Sciatic nerve (tissue), 2 donors: ENCODE results near the gene TNFRSF1A. TPM values are rescaled to one million over a fixed set of nuclear protein-coding genes. Genes with fewer than 3 reads are reported as not detected.

Source experiments
- ATAC-seq: fragments of 200-7000 bp; cut with Tn5 transposase; one replicate; pipeline ENCODE4 v1.9.1; 2020; ENCODE audit warnings: mild to moderate bottlenecking, moderate library complexity
- DNase-seq: peaks from one replicate; pipeline ENCODE4 v3.0.0-alpha.2; 2020; ENCODE audit warnings: low spot score
- intact Hi-C: fragments of 100-400 bp; cut with DNase I; formaldehyde crosslinking; loops from one replicate; pipeline ENCODE4 v1.14.2; 2022
- total RNA-seq: library from RNA; stranded (reverse); fragmentation: NEBNext Ultra II Directional; extraction: Animal tissue kit (Norgen Biotek cat#: 25700); gene quantifications from one replicate; pipeline ENCODE4 v1.2.1, GENCODE V29; 2021
- donor health status: DM: no; HTN: no; CAD: no.
- donor health status: DM: no; HTN: no; CAD: no.

Gene TNFRSF1A
- total RNA-seq: 215 TPM

DNA sequence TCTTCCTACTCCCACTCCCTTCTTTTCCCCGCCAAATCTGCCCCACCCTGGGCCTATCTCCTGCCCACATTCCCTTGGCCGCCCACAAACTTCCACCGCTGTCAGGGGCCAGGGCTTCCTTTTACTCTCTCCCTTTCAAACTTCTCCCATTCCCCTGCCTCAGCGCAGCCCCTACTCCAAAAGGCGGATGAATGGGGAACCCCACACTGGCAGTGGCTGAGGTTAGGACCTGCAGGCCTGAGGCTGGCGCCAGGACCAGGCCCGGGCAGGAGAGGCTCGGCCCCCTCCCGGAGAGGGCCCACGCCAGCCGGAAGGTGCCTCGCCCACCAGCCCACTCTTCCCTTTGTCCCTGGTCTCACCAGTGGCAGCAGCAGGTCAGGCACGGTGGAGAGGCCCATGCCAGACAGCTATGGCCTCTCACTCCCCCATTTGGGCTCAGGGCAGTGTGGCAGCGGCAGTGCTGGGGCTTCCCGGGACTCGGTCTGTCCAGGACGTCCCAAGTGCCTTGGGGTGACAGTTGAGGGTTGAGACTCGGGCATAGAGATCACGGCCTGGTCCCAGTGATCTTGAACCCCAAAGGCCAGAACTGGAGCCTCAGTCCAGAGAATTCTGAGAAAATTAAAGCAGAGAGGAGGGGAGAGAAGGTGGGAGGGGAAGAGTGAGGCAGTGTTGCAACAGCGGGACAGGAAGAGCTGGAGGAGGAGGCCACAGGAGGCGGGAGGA, at the start of gene TNFRSF1A:
Gene TNFRSF1A, minus strand, starts transcription at position 660 of the 723 bp plus-strand sequence. Its CDS starts 262 bp downstream, at position 398.
- DNase-seq: peak; percentile 82
- peak; percentile 91 for ATAC-seq
- intact Hi-C loops: no loop called here

DNA sequence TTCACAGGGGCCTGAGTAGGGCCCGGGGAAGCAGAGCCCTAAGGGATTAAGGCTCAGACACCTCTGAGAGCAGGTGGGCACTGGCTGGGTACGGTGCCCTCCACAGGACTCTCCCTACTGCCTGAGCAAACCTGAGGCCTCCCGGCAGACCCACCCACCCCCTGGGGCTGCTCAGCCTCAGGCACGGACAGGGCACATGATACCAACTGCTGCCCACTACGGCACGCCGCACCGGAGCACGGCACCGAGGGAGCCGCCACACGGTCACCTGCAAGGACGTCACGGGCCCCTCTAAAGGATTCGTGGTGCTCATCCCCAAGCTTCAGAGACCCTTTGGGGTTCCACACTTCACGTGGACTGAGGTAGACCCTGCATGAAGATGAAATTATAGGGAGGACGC, 49.1 kb upstream of the TNFRSF1A start:
- intact Hi-C loops: no loop called here
- DNase-seq (no peak), ATAC-seq (no peak)

DNA sequence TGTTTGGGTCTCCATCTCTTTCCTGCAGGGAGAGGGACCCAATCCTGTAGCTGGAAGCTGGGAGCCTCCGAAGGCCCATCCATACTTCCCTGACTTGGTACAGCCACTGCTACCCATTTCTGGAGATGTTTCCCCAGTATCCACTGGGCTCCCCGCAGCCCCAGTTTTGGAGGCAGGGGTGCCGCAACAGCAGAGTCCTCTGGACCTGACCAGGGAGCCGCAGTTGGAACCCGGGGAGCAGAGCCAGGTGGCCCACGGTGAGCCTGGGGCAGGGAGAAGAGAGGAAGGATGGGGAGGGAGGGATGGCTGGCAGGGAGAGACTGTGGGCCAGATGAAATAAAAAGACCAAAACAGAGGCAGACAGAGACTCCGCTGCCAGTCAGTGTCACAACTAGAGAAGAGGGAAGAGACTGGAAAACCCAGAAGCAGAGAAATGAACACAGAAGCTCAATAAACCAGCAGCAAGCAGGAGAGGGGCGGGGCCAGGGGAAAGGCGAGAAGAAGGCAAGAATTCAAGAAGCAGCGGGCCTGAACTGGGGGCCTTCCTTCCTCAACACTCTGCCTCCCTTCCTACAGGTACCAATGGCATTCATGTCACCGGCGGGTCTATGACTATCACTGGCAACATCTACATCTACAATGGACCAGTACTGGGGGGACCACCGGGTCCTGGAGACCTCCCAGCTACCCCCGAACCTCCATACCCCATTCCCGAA, 48.4 kb upstream of the TNFRSF1A start:
- no peak for ATAC-seq
- no peak for DNase-seq
- intact Hi-C loops: no loop called here

DNA sequence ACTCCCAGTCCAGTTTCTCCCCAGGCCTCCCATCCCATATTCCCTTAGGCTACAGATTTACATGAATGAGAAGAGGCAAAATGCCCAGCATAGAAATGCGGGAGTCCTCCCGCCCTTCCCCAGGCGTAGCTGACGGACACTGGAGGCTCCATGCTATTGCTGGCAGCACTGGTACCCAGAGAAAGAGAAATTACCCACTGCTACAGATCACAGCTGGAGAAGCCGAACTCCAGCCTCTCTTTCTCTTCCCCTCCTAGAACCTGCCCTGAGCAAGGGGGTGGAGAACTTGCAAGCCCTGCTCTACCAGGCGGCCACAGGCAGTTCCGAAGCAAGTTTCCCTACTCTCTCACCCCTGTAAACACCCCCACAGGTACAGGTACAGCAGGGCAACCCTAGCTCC, 45.7 kb upstream of the TNFRSF1A start:
- ATAC-seq: no peak
- intact Hi-C loops: loop anchor here (10.0 kb wide), 1 partner anchor 53 kb away; no protein-coding TSS in a partner anchor
- DNase-seq: no peak

DNA sequence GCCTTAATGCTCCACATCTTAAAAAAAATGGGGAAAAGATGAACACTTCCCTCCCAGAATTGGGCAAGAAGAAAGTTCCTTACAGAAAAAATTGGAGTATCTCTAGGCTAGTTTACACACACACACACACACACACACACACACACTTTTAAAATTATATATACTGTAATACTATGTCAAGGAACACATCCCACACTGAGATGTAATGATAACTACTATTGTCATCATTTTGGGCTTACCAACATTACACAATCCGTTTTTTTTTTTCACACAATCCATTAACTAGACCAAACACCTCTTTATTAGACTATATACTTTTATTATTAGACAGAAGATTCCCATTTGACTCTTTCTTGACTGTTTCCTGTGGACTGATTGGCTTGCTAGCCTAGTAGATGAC, 44.6 kb upstream of the TNFRSF1A start:
- no peak for ATAC-seq
- intact Hi-C loops: loop anchor here (10.0 kb wide), 1 partner anchor 52 kb away; no protein-coding TSS in a partner anchor

DNA sequence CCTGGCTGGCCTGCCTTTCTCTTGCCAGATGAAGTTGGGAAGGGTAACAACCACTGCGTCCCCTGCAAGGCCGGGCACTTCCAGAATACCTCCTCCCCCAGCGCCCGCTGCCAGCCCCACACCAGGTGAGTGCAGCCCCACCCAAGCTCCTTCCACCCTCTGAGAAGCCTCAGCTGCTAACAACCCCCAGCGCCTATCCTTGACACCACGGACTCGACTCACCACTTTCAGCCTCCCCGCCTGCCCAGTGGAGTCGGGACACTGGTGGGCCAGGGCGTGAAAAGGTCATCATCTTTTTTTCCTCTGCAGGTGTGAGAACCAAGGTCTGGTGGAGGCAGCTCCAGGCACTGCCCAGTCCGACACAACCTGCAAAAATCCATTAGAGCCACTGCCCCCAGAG, 44.2 kb upstream of the TNFRSF1A start:
- intact Hi-C loops: loop anchor here (10.0 kb wide), 1 partner anchor 51 kb away; no protein-coding TSS in a partner anchor
- ATAC-seq: no peak
- DNase-seq: no peak

More for the DNA sequence above, 44.6 kb upstream of the TNFRSF1A start:
- no peak for DNase-seq

DNA sequence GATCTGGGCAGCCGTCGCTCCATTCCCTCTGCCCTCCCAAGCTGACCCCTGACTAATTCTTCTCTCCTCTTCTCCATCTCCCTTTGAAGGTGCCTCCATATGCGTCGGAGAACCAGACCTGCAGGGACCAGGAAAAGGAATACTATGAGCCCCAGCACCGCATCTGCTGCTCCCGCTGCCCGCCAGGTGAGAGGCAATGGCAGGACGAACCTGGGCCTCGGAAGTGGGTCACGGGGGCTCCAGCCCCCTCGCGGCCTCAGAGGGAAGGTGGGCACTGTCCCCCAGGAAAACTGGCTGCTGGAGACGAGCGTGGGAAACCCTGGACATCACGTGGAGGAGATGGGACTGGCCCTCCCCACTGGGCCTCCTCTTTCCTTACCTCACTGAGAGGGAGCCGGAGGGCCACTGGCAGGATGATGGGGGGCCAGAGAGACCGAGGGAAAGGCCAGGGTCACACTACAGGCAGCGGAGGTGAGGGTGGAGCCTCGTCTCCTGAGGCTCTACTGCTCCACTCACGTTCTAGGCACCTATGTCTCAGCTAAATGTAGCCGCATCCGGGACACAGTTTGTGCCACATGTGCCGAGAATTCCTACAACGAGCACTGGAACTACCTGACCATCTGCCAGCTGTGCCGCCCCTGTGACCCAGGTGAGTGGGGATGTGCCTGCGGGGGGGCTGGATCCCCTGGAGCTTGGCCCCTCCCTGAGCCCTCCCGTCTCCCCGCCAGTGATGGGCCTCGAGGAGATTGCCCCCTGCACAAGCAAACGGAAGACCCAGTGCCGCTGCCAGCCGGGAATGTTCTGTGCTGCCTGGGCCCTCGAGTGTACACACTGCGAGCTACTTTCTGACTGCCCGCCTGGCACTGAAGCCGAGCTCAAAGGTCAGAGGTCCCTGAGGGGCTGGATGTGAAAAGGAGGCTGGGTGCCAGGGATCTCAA, 42.9 kb upstream of the TNFRSF1A start:
- intact Hi-C loops: loop anchor here (10.0 kb wide), 1 partner anchor 50 kb away; no protein-coding TSS in a partner anchor
- ATAC-seq (no peak), DNase-seq (no peak)

DNA sequence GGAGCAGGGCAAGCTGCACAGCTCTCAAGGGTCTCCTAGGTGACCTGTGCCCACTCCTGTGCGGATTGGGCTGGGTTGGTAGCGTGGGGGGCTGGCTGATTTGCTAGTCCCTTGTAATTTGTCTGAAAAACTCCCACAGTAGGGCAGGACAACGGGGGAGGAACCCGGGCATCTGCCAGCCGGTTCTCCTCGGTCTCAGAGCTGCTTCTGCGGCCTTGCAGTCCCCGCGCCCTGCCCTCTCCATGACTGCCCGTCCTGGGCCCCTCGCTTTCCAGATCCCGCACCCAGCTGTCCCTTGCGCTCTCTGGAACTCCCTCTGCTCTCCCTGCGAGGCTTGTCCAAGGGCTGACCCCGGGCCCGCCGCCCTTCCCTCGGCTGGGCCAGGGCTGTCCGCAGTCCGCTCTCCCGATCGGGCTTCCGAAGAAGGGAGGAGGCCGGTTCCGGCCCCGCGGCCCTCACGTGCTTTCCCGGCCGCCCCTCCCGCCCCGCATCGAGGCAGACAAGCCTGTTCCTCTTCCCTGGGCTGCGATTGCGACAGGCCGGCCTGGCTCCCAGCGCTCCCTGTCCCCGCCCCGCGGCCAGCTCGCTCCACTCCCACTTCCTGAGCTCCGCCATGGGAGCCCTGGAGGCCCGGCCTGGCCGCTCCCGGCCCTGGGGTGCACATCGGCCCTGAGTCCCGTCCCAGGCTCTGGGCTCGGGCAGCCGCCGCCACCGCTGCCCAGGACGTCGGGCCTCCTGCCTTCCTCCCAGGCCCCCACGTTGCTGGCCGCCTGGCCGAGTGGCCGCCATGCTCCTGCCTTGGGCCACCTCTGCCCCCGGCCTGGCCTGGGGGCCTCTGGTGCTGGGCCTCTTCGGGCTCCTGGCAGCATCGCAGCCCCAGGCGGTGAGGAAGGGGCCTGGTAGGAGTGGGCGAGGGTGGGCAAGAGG, 42.0 kb upstream of the TNFRSF1A start, which contains the start of gene LTBR:
Gene LTBR, plus strand, starts transcription at position 591 of the 927 bp plus-strand sequence. Its CDS starts 197 bp downstream, at position 788.
- intact Hi-C loops: loop anchor here (10.0 kb wide), 1 partner anchor 49 kb away; no protein-coding TSS in a partner anchor
- ATAC-seq: peak; percentile 98

DNA sequence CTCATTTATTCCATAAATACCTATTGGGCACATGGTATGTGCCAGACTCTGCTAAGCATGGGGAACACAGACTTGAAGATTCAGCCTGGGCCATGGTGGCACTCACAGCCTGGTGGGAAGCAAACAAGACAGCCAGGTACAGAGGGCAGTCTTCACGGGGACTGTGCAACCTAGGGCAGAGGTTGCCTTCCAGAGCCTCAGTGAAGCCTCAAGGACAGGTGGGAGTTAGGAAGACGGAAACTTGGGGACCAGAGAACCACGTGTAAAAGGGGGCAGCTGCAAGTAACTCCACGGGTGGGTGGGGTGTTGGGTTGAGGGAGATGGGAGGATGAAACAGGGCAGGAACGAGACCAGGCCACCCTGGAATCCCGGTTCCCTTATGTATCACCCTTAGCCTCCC, 41.1 kb upstream of the TNFRSF1A start:
- ATAC-seq (no peak), DNase-seq (no peak)
- intact Hi-C loops: loop anchor here (10.0 kb wide), 1 partner anchor 48 kb away; no protein-coding TSS in a partner anchor

More for the DNA sequence above, 42.0 kb upstream of the TNFRSF1A start, which contains the start of gene LTBR:
- peak; percentile 97 for DNase-seq

DNA sequence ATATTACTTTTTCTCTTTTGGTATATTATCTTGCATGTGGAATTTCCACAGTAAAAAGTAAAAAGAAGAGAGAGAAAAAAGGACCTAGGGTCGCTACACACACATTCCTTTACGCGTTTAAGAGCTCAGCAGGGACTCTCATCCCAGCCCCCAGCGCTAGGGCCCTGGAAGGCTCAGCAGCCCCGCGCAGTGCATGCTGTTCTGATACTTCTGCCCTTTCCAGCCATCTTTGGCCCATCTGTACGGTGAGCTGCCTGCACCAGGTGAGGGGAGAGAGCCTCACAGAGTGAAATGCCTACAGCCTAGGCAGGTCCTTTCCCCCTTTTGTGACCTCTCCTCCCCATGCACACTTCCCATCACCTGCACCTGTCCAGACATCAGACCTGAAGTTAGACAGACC, 40.5 kb upstream of the TNFRSF1A start:
- no peak for ATAC-seq
- DNase-seq: no peak
- intact Hi-C loops: loop anchor here (10.0 kb wide), 1 partner anchor 48 kb away; no protein-coding TSS in a partner anchor

DNA sequence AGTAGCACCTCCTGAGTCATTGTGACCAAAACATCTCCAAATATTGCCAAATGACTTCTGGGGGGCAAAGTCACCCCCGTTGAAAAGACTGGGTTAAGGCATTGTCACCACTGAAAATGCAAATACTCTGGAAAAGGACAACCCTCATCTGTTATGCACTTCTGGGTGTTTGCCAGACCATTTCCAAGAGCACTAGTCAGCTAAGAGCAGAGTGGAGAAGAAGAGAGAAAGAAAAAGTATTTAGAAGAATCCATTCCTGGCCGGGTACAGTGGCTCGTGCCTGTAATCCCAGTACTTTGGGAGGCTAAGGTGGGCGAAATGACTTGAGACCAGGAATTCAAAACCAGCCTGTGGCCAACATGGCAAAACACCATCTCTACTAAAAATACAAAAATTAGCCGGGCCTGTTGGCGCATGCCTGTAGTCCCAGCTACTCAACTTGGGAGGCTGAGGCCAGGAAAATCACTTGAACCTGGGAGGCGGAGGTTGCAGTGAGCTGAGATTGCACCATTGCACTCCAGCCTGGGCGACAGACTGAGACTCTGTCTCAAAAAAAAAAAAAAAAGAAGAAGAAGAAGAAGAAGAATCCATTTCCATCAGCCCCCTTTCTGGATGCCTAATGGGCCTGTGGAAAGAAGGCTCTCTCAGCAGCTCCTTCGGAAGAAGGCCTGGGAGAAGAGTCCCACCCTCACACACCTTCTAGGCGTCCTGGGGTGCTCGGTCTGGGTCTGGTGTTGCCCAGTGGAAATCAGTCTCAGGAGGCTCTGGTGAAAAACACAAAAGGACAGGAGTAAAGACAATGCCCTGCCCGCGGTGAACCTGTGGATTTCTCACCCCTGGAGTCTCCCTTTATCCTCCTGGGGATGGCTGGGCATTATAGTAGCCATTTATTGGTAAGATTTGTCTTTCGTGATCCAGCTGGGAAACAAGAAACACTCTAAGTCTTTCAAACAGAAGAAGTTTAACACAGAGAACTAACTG, 38.6 kb upstream of the TNFRSF1A start:
- intact Hi-C loops: loop anchor here (10.0 kb wide), 1 partner anchor 46 kb away; no protein-coding TSS in a partner anchor
- ATAC-seq (no peak), DNase-seq (no peak)

DNA sequence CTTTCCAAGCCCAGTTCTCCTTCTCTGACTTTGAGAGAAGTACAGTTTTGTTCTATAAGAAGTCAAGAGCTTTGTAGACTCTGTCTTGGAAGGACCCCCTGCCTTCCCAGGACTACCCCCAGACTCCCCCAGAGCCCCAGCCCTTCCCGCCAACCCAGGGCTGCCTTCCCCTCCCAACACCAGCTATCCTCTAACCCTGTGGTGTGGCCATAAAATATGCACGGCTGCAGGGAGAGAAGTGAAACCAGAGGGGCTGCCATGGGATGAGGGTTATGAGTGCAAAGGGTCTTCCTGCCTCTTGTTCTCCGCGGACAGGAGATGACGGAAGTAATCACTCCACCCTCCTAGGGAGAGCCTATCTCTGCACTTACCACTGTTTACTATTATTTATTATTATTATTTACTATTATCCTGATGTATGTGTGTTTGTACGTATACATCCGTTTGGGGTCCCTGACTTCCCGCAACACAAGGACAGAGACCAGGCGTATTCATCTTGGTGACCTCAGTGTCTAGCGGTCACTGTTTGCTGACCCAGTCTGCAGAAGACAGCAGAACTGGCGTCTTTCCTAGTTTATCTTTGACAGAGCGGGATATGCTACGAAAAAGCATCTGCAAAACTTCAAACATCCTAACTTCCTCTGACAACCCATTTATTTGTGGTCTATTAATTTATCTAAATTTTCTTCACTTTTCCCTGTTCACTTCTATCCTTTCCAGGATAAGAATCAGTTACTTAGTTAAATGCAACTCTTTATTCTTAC, 37.0 kb upstream of the TNFRSF1A start:
- intact Hi-C loops: no loop called here
- DNase-seq (no peak), ATAC-seq (no peak)

DNA sequence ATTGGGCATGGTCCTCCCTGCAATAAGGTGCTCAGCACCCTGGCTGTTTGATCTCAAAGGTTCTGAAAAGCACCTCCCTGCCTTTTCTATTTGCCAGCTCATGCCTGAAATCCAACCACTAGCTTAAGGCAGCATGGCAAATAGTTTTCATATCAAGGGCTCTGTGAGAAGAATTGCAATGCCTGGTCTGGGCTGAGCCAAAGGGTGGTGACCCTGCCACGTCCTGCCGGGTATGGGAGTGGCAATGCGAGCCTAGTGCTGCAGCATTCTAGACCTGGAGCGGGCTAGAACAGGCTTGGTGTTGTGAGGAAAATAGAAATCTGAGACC, 35.8 kb upstream of the TNFRSF1A start:
- no peak for ATAC-seq
- no peak for DNase-seq

DNA sequence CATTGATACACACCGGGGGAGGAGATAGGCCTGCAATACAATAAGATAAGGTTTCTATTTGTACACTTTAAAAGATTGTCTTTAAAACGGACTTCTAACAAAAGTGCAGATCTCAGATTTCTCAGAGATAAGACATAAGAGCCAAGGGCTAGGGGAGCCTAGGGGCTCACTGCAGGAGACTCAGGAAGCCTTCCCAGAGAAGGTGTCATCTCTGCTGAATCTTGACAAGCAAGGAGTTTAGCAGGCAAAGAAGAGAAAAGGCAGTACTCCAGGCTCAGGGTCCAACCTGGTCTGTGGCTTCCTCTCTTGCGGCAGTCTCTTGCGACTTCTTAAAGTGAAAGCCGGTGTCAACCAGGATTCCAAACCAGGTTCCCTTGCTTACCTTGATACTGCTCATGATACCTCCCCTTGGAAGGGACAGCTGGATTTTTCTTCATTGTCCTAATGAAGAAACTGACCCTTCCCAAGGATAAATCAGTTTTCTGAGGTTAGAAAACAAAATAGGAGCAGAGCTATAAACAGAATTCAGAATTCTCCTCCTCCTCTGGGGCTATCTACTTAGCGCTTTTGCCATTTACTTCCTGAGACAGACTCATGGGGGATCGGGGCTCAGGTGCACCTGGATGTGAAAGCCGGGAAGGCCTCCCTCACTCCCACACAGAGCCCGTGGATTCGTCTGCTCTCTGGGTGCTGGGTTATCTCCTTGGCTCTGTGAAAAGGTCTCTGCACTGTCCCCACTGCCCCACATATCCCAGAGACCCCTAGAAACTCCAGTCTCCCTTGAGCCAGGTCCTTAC, 35.2 kb upstream of the TNFRSF1A start:
- DNase-seq: no peak
- intact Hi-C loops: no loop called here
- ATAC-seq: no peak

More for the DNA sequence above, 35.8 kb upstream of the TNFRSF1A start:
- intact Hi-C loops: no loop called here
